H1 (cell line): ENCODE results near the gene MBNL3.

Experiments used
- ASH2L ChIP-seq: fragments of 200-600, 300-600 bp; sonication (generic); IDR thresholded peaks from one replicate; pipeline ENCODE4 v1.7.1; 2017; ENCODE audit warnings: low read length
- CBX5 ChIP-seq: fragments of 300-800, 300-1000 bp; sonication (generic); IDR thresholded peaks from 2 replicates; pipeline ENCODE4 v1.7.1; 2016; ENCODE audit warnings: antibody characterized with exemption, low read length, low read depth
- CEBPB ChIP-seq: IDR thresholded peaks from 2 replicates; pipeline ENCODE4 v1.6.1; 2012; ENCODE audit warnings: low read depth, low read length
- EZH2 ChIP-seq: fragments of 200-600 bp; sonication (generic); IDR thresholded peaks from 2 replicates; pipeline ENCODE4 v1.7.1; 2012; ENCODE audit warnings: low read depth, mild to moderate bottlenecking, moderate library complexity, low read length, inconsistent platforms; ENCODE audit not compliant: severe bottlenecking
- FOSL1 ChIP-seq: IDR thresholded peaks from 2 replicates; pipeline ENCODE4 v1.6.1; 2011; ENCODE audit warnings: mild to moderate bottlenecking, low read depth, low read length, moderate library complexity; ENCODE audit not compliant: insufficient read depth
- POLR2A ChIP-seq, 2 experiments: IDR thresholded peaks; 1 replicate in 1 of 2; 2 replicates in 1 of 2; pipeline ENCODE4 v1.6.1; 2011; ENCODE audit warnings: low read depth in 2 of 2, low read length in 2 of 2, mild to moderate bottlenecking in 2 of 2; ENCODE audit errors: control extremely low read depth in 1 of 2
- POLR2AphosphoS5 ChIP-seq: IDR thresholded peaks from 2 replicates; pipeline ENCODE4 v1.6.1; 2011; ENCODE audit warnings: low read depth, low read length
- RAD21 ChIP-seq, 2 experiments: IDR thresholded peaks in 1 of 2; conservative IDR thresholded peaks in 1 of 2; 2 replicates each; pipeline ENCODE4 v1.6.1; 2011; ENCODE audit warnings: low read depth in 2 of 2, low read length in 2 of 2, improper control_type of control experiment in 1 of 2, inconsistent platforms in 1 of 2, mild to moderate bottlenecking in 1 of 2, moderate library complexity in 1 of 2
- YY1 ChIP-seq: IDR thresholded peaks from 2 replicates; pipeline ENCODE4 v1.6.1; 2011; ENCODE audit warnings: low read depth, mild to moderate bottlenecking, low read length

DNA sequence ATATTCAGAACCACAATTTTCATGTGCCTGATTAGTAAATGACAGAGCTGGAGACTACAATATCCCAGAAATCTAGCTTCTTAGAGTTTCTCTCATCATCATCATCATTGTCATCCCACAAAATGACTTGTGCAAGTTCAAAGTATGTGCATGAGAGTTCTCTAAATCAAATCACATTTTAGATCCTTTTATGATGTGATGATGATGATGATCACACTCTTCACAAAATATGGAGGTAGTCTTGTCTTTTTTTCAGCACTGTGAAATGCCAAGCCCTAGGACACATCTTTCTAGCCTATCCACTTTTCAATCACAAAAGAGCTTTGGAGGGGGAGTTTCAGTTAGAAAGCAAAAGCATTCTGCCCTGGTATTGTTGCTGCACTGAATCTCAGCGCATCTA, 7.4 kb downstream of the MBNL3 start:
- no peak for TF ChIP-seq POLR2A (IDR thresholded peaks at IDR 0.05; ENCODE audit: control extremely low read depth in 1 of 2, low read depth in 2 of 2, low read length in 2 of 2)
- no peak for TF ChIP-seq RAD21 (IDR thresholded peaks at IDR 0.05 in 1 of 2, conservative IDR thresholded peaks at IDR 0.05 in 1 of 2; ENCODE audit: low read depth in 2 of 2, low read length in 2 of 2)
- TF ChIP-seq POLR2AphosphoS5 = no peak
- no peak for TF ChIP-seq YY1
- TF ChIP-seq FOSL1 = no peak
- TF ChIP-seq EZH2 = no peak
- no peak for TF ChIP-seq CBX5
- no peak for TF ChIP-seq ASH2L
- no peak for TF ChIP-seq CEBPB
